Stimulated activated naive B cell treated with anti-CD40 and anti-IgM and Interleukin-4, amounts not matched to agents 10 μg/mL and 1 μg/mL and 100 μg/mL, for 72 hours (primary cell): ENCODE results near the gene TRIM27.
"Not testable (repeated sequence)": the region's sequence is repeated elsewhere in the genome, so short reads cannot be mapped to it uniquely, and the experiment has no call there.

Source experiments
- ATAC-seq, 2 donors: fragments of 150-1000 bp; cut with Tn5 transposase; replicated peaks; 2 replicates each; pipeline ENCODE4 v1.10.0; 2021; ENCODE audit warnings: moderate library complexity in 1 of 2
- DNase-seq: peaks from one replicate; pipeline ENCODE4 v3.0.0; 2021
- H3K27ac Mint-ChIP-seq: one replicate; pipeline ENCODE4 v1.8.0; 2022; ENCODE audit warnings: mild to moderate bottlenecking, mixed read lengths
- H3K27me3 Mint-ChIP-seq, 2 donors: one replicate each; pipeline ENCODE4 v1.8.0; 2022; ENCODE audit warnings: mixed read lengths in 2 of 2
- H3K36me3 Mint-ChIP-seq, 2 donors: one replicate each; pipeline ENCODE4 v1.8.0; 2022; ENCODE audit warnings: mixed read lengths in 2 of 2, mild to moderate bottlenecking in 1 of 2
- H3K4me1 Mint-ChIP-seq, 2 donors: one replicate each; pipeline ENCODE4 v1.8.0; 2022; ENCODE audit warnings: mixed read lengths in 2 of 2, mild to moderate bottlenecking in 1 of 2
- H3K4me3 Mint-ChIP-seq, 2 donors: one replicate each; pipeline ENCODE4 v1.8.0; 2022; ENCODE audit warnings: mild to moderate bottlenecking in 2 of 2, mixed read lengths in 2 of 2, moderate library complexity in 1 of 2
- H3K9me3 Mint-ChIP-seq, 2 donors: one replicate each; pipeline ENCODE4 v1.8.0; 2022; ENCODE audit warnings: mixed read lengths in 2 of 2, mild to moderate bottlenecking in 1 of 2

TRIM27 gene

GRCh38 chr6:28929339-28929738 lies 5.6 kb upstream of the TRIM27 start:
- not testable (repeated sequence) for H3K4me3 Mint-ChIP-seq, H3K36me3 Mint-ChIP-seq, H3K4me1 Mint-ChIP-seq, ATAC-seq, H3K27ac Mint-ChIP-seq, H3K9me3 Mint-ChIP-seq, DNase-seq
- peaks cover 9 to 26% of the 10 kb centered on the region in 2 donors for H3K27me3 Mint-ChIP-seq

- Mint-ChIP-seq H3K36me3 (peaks cover 0 to under 1% of the 10 kb centered on the region in 2 donors), H3K4me3 (no peak overlapping the region), H3K4me1 (peaks cover 0 to 5% of the 10 kb centered on the region in 2 donors), H3K27me3 (peaks cover 9 to 26% of the 10 kb centered on the region in 2 donors), H3K9me3 (no peaks in the 10 kb centered on the region), H3K27ac (no peak overlapping the region)
- DNase-seq (no peak), ATAC-seq (no peak)
These were observed 4.1 kb upstream of the TRIM27 start for GRCh38 chr6:28927846-28928245.

GRCh38 chr6:28922821-28923317 lies 916 bp downstream of the TRIM27 start:
- H3K9me3 Mint-ChIP-seq, result no peaks in the 10 kb centered on the region
- H3K36me3 Mint-ChIP-seq, result peaks cover 24 to 45% of the 10 kb centered on the region in 2 donors
- peaks cover 23 to 47% of the 10 kb centered on the region in 2 donors for H3K4me1 Mint-ChIP-seq
- DNase-seq, result peak; percentile 46
- H3K27me3 Mint-ChIP-seq, result no peaks in the 10 kb centered on the region
- ATAC-seq, result peak; percentile 56 to 58
- peak overlapping the region; percentile 96 for H3K27ac Mint-ChIP-seq
- H3K4me3 Mint-ChIP-seq, result peak overlapping the region; percentile 92 to 94

GRCh38 chr6:28922004-28922820 lies 1.6 kb downstream of the TRIM27 start:
- Mint-ChIP-seq H3K4me1 (peaks cover 23 to 49% of the 10 kb centered on the region in 2 donors), H3K4me3 (peak overlapping the region; percentile 92 to 94), H3K9me3 (no peaks in the 10 kb centered on the region), H3K27ac (peak overlapping the region; percentile 96), H3K36me3 (peaks cover 31 to 51% of the 10 kb centered on the region in 2 donors), H3K27me3 (no peaks in the 10 kb centered on the region)
- ATAC-seq (no peak), DNase-seq (no peak)

- H3K4me3 Mint-ChIP-seq, result no peak overlapping the region
- H3K36me3 Mint-ChIP-seq, result peaks cover 35 to 59% of the 10 kb centered on the region in 2 donors
- H3K9me3 Mint-ChIP-seq, result no peaks in the 10 kb centered on the region
- H3K27me3 Mint-ChIP-seq, result no peaks in the 10 kb centered on the region
- H3K27ac Mint-ChIP-seq, result no peak overlapping the region
- ATAC-seq (no peak), DNase-seq (no peak)
- H3K4me1 Mint-ChIP-seq, result peaks cover 23 to 55% of the 10 kb centered on the region in 2 donors
These were observed 3.5 kb downstream of the TRIM27 start for GRCh38 chr6:28920281-28920680.

- ATAC-seq (no peak), DNase-seq (no peak)
- no peaks in the 10 kb centered on the region for H3K27me3 Mint-ChIP-seq
- peaks cover 9 to 23% of the 10 kb centered on the region in 2 donors for H3K4me1 Mint-ChIP-seq
- no peaks in the 10 kb centered on the region for H3K9me3 Mint-ChIP-seq
- H3K4me3 Mint-ChIP-seq, result no peak overlapping the region
- peaks cover 41 to 47% of the 10 kb centered on the region in 2 donors for H3K36me3 Mint-ChIP-seq
- H3K27ac Mint-ChIP-seq, result no peak overlapping the region
These were observed 8.8 kb downstream of the TRIM27 start for GRCh38 chr6:28914941-28915340.

GRCh38 chr6:28910901-28911690 lies 12.7 kb downstream of the TRIM27 start:
- ATAC-seq (no peak), DNase-seq (no peak)
- no peaks in the 10 kb centered on the region for H3K9me3 Mint-ChIP-seq

GRCh38 chr6:28907394-28907793 lies 16.4 kb downstream of the TRIM27 start:
- Mint-ChIP-seq H3K4me1 (peaks cover 6 to 8% of the 10 kb centered on the region in 2 donors), H3K27me3 (no peaks in the 10 kb centered on the region), H3K36me3 (peaks cover 53 to 77% of the 10 kb centered on the region in 2 donors), H3K27ac (no peak overlapping the region), H3K4me3 (no peak overlapping the region), H3K9me3 (peaks cover 0 to 2% of the 10 kb centered on the region in 2 donors)
- ATAC-seq (no peak), DNase-seq (no peak)

More at GRCh38 chr6:28910901-28911690, 12.7 kb downstream of the TRIM27 start:
- peaks cover 37 to 50% of the 10 kb centered on the region in 2 donors for H3K36me3 Mint-ChIP-seq
- peak overlapping the region; percentile 67 for H3K27ac Mint-ChIP-seq
- peaks cover 0 to 3% of the 10 kb centered on the region in 2 donors for H3K4me1 Mint-ChIP-seq
- no peaks in the 10 kb centered on the region for H3K27me3 Mint-ChIP-seq
- H3K4me3 Mint-ChIP-seq, result no peak overlapping the region

GRCh38 chr6:28906669-28907068 lies 17.1 kb downstream of the TRIM27 start:
- ATAC-seq (no peak), DNase-seq (no peak)
- H3K36me3 Mint-ChIP-seq, result peaks cover 53 to 81% of the 10 kb centered on the region in 2 donors
- H3K4me3 Mint-ChIP-seq, result no peak overlapping the region
- H3K4me1 Mint-ChIP-seq, result peaks cover 6 to 8% of the 10 kb centered on the region in 2 donors
- H3K27me3 Mint-ChIP-seq, result no peaks in the 10 kb centered on the region
- H3K9me3 Mint-ChIP-seq, result peaks cover 0 to 2% of the 10 kb centered on the region in 2 donors
- H3K27ac Mint-ChIP-seq, result no peak overlapping the region

GRCh38 chr6:28903686-28904085 lies 20.1 kb downstream of the TRIM27 start:
- Mint-ChIP-seq H3K27me3 (no peaks in the 10 kb centered on the region), H3K27ac (no peak overlapping the region), H3K4me1 (peaks cover 10 to 19% of the 10 kb centered on the region in 2 donors)

GRCh38 chr6:28901831-28902230 lies 22.0 kb downstream of the TRIM27 start:
- H3K27me3 Mint-ChIP-seq, result no peaks in the 10 kb centered on the region
- peaks cover 46 to 68% of the 10 kb centered on the region in 2 donors for H3K36me3 Mint-ChIP-seq
- H3K4me1 Mint-ChIP-seq, result peaks cover 10 to 25% of the 10 kb centered on the region in 2 donors
- H3K4me3 Mint-ChIP-seq, result no peak overlapping the region
- no peak for ATAC-seq
- no peak overlapping the region for H3K27ac Mint-ChIP-seq
- H3K9me3 Mint-ChIP-seq, result peaks cover 0 to 2% of the 10 kb centered on the region in 2 donors
- no peak for DNase-seq

More at GRCh38 chr6:28903686-28904085, 20.1 kb downstream of the TRIM27 start:
- peaks cover 51 to 81% of the 10 kb centered on the region in 2 donors for H3K36me3 Mint-ChIP-seq
- DNase-seq (no peak), ATAC-seq (no peak)
- H3K9me3 Mint-ChIP-seq, result peaks cover 0 to 2% of the 10 kb centered on the region in 2 donors
- no peak overlapping the region for H3K4me3 Mint-ChIP-seq

- H3K4me3 Mint-ChIP-seq, result no peak overlapping the region
- DNase-seq, result no peak
- H3K27me3 Mint-ChIP-seq, result peaks cover 6% of the 10 kb centered on the region in 2 donors
- H3K4me1 Mint-ChIP-seq, result peaks cover 15 to 32% of the 10 kb centered on the region in 2 donors
- peaks cover 0 to 2% of the 10 kb centered on the region in 2 donors for H3K9me3 Mint-ChIP-seq
- H3K36me3 Mint-ChIP-seq, result peaks cover 45 to 66% of the 10 kb centered on the region in 2 donors
- ATAC-seq, result no peak
- H3K27ac Mint-ChIP-seq, result no peak overlapping the region
These were observed 23.1 kb downstream of the TRIM27 start for GRCh38 chr6:28900577-28901256.

GRCh38 chr6:28898710-28898965 lies 25.1 kb downstream of the TRIM27 start:
- Mint-ChIP-seq H3K4me3 (peak overlapping the region in 1 of 2 donors; percentile 80), H3K36me3 (peaks cover 32 to 47% of the 10 kb centered on the region in 2 donors), H3K4me1 (peaks cover 15 to 32% of the 10 kb centered on the region in 2 donors), H3K27me3 (peaks cover 6% of the 10 kb centered on the region in 2 donors), H3K27ac (no peak overlapping the region), H3K9me3 (peaks cover 0 to 2% of the 10 kb centered on the region in 2 donors)
- ATAC-seq (no peak), DNase-seq (no peak)

- peaks cover 10 to 26% of the 10 kb centered on the region in 2 donors for H3K4me1 Mint-ChIP-seq
- H3K36me3 Mint-ChIP-seq, result peaks cover 23 to 36% of the 10 kb centered on the region in 2 donors
- H3K4me3 Mint-ChIP-seq, result peak overlapping the region; percentile 6 to 97
- DNase-seq (no peak), ATAC-seq (no peak)
- no peak overlapping the region for H3K27ac Mint-ChIP-seq
- H3K9me3 Mint-ChIP-seq, result no peaks in the 10 kb centered on the region
- peaks cover 11 to 13% of the 10 kb centered on the region in 2 donors for H3K27me3 Mint-ChIP-seq
These were observed 26.4 kb downstream of the TRIM27 start for GRCh38 chr6:28897369-28897745.
